Esophagus squamous epithelium (tissue), 5 donors: ENCODE data around the gene RSPH10B2. TPM values are rescaled to one million over a fixed set of nuclear protein-coding genes. Genes with fewer than 3 reads are reported as not detected.
"Not testable (repeated sequence)": the region's sequence is repeated elsewhere in the genome, so short reads cannot be mapped to it uniquely, and the experiment has no call there.

Experiments used
- DNase-seq: peaks from one replicate; lab custom pipeline; 2025; lab: John Stamatoyannopoulos, UW
- H3K27ac ChIP-seq, 4 donors: fragments of 200-600 bp; sonication (generic); one replicate each; pipeline ENCODE4 v1.5.1; 2016 to 2019; ENCODE audit warnings: mild to moderate bottlenecking in 1 of 4
- H3K27me3 ChIP-seq, 4 donors: fragments of 200-600 bp; sonication (generic); 1 replicate in 3 of 4; 2 replicates in 1 of 4; pipeline versions ENCODE4 v1.5.1 to v1.6.0; 2017 to 2021; ENCODE audit warnings: antibody characterized with exemption in 1 of 4
- H3K36me3 ChIP-seq, 3 donors: fragments of 200-600 bp; sonication (generic); one replicate each; pipeline ENCODE4 v1.5.1; 2016 to 2019
- H3K4me1 ChIP-seq, 3 donors: fragments of 200-600 bp; sonication (generic); one replicate each; pipeline ENCODE4 v1.5.1; 2017 to 2019
- H3K4me3 ChIP-seq, 4 donors: fragments of 200-600 bp; sonication (generic); 1 replicate in 3 of 4; 2 replicates in 1 of 4; pipeline ENCODE4 v1.5.1; 2016 to 2019; ENCODE audit warnings: mild to moderate bottlenecking in 2 of 4, moderate library complexity in 1 of 4
- H3K9me3 ChIP-seq, 3 donors: fragments of 200-600 bp; sonication (generic); one replicate each; pipeline ENCODE4 v1.5.1; 2016 to 2019
- WGBS, 2 donors: methylation state at CpG; one replicate each; pipeline ENCODE4 v1.1.5; 2018; 5-methylcytosine and 5-hydroxymethylcytosine counted together
- intact Hi-C: fragments of 100-400 bp; cut with DNase I; formaldehyde crosslinking; loops from one replicate; pipeline ENCODE4 v1.15.0; 2022
- total RNA-seq, 4 donors: library from RNA; depleted of rRNA; stranded (reverse); fragments of >200 nt; gene quantifications; one replicate each; pipeline ENCODE4 v1.1.0, GENCODE V29; 2016
- donor health status: DM: yes; HTN: yes; CAD: no.

RSPH10B2 gene
- total RNA-seq, 4 donors from 2014 or later, result not detected

GRCh38 chr7:6797218-6797617 is 43.3 kb downstream of the RSPH10B2 start:
- DNase-seq, H3K27me3 ChIP-seq, H3K9me3 ChIP-seq, intact Hi-C loops, H3K27ac ChIP-seq, H3K4me3 ChIP-seq, H3K4me1 ChIP-seq: not testable (repeated sequence)
- WGBS, 2 donors, result 60 to 76% methylated on average over 2 to 5 of the region's 5 CpGs
- peaks cover 0 to 10% (median 0%) of the 10 kb centered on the region in 3 donors for H3K36me3 ChIP-seq

- H3K27me3 ChIP-seq, intact Hi-C loops, DNase-seq, H3K9me3 ChIP-seq, H3K27ac ChIP-seq, H3K4me3 ChIP-seq, H3K4me1 ChIP-seq: not testable (repeated sequence)
- peaks cover 0 to 10% (median 0%) of the 10 kb centered on the region in 3 donors for H3K36me3 ChIP-seq
- no CpG with 5 or more reads among the region's 8 CpGs for WGBS, 2 donors
Measured at GRCh38 chr7:6798047-6798446, 44.1 kb downstream of the RSPH10B2 start.

GRCh38 chr7:6799887-6800286 is 46.0 kb downstream of the RSPH10B2 start:
- H3K27ac ChIP-seq, H3K4me1 ChIP-seq, H3K36me3 ChIP-seq, intact Hi-C loops, H3K4me3 ChIP-seq, DNase-seq, H3K9me3 ChIP-seq, H3K27me3 ChIP-seq: not testable (repeated sequence)
- no CpG with 5 or more reads among the region's 12 CpGs for WGBS, 2 donors

GRCh38 chr7:6800331-6800730 is 46.4 kb downstream of the RSPH10B2 start:
- not testable (repeated sequence) for DNase-seq
- whole genome bisulfite sequencing, 2 donors, result 80% methylated on average over 2 of the region's 2 CpGs; no CpG with 5 or more reads in 1 of the 2 donors

GRCh38 chr7:6807393-6807918 is 53.6 kb downstream of the RSPH10B2 start:
- H3K27ac ChIP-seq, H3K4me1 ChIP-seq, H3K9me3 ChIP-seq, DNase-seq, H3K27me3 ChIP-seq, intact Hi-C loops, H3K4me3 ChIP-seq: not testable (repeated sequence)
- WGBS, 2 donors, result 80 to 82% methylated on average over 1 to 4 of the region's 4 CpGs
- H3K36me3 ChIP-seq, result peaks cover 0 to 30% (median 0%) of the 10 kb centered on the region in 3 donors

More at GRCh38 chr7:6800331-6800730, 46.4 kb downstream of the RSPH10B2 start:
- H3K27ac ChIP-seq, H3K4me1 ChIP-seq, H3K9me3 ChIP-seq, H3K36me3 ChIP-seq, H3K4me3 ChIP-seq, intact Hi-C loops, H3K27me3 ChIP-seq: not testable (repeated sequence)

GRCh38 chr7:6807959-6808358 is 54.1 kb downstream of the RSPH10B2 start:
- H3K36me3 ChIP-seq, result peaks cover 0 to 34% (median 0%) of the 10 kb centered on the region in 3 donors
- intact Hi-C loops, H3K4me1 ChIP-seq, H3K9me3 ChIP-seq, H3K4me3 ChIP-seq, DNase-seq, H3K27me3 ChIP-seq, H3K27ac ChIP-seq: not testable (repeated sequence)
- no CpG with 5 or more reads among the region's 6 CpGs for WGBS, 2 donors

- H3K4me1 ChIP-seq, H3K4me3 ChIP-seq, H3K9me3 ChIP-seq, DNase-seq, H3K27me3 ChIP-seq, H3K27ac ChIP-seq, intact Hi-C loops: not testable (repeated sequence)
- H3K36me3 ChIP-seq, result peaks cover 0 to 72% (median 0%) of the 10 kb centered on the region in 3 donors
- WGBS, 2 donors, result 100% methylated on average over 1 of the region's 2 CpGs
Measured at GRCh38 chr7:6813011-6813410, 59.1 kb downstream of the RSPH10B2 start.

- H3K27ac ChIP-seq, H3K9me3 ChIP-seq, intact Hi-C loops, H3K4me3 ChIP-seq, H3K27me3 ChIP-seq, DNase-seq, H3K4me1 ChIP-seq: not testable (repeated sequence)
- peaks cover 0 to 82% (median 0%) of the 10 kb centered on the region in 3 donors for H3K36me3 ChIP-seq
- WGBS, 2 donors, result 92 to 93% methylated on average over 5 to 7 of the region's 7 CpGs
Measured at GRCh38 chr7:6815470-6815869, 61.6 kb downstream of the RSPH10B2 start.

- H3K27ac ChIP-seq, H3K4me1 ChIP-seq, H3K27me3 ChIP-seq, H3K9me3 ChIP-seq, intact Hi-C loops, DNase-seq, H3K4me3 ChIP-seq: not testable (repeated sequence)
- 84 to 91% methylated on average over 6 of the region's 6 CpGs for whole genome bisulfite sequencing, 2 donors
- peaks cover 0 to 63% (median 0%) of the 10 kb centered on the region in 3 donors for H3K36me3 ChIP-seq
Measured at GRCh38 chr7:6821622-6822021, 67.7 kb downstream of the RSPH10B2 start.

- intact Hi-C loops, DNase-seq, H3K9me3 ChIP-seq, H3K4me1 ChIP-seq: not testable (repeated sequence)
- no CpG with 5 or more reads among the region's 42 CpGs for WGBS, 2 donors
- peaks cover 0 to 15% (median 0%) of the 10 kb centered on the region in 4 donors for H3K27me3 ChIP-seq
- peak overlapping the region; percentile 30 to 73 (median 52) for H3K4me3 ChIP-seq
- H3K36me3 ChIP-seq, result peaks cover 0 to 27% (median 0%) of the 10 kb centered on the region in 3 donors
- peak overlapping the region in 1 of 4 donors; percentile 83 for H3K27ac ChIP-seq
Measured at GRCh38 chr7:6825236-6826125, 71.6 kb downstream of the RSPH10B2 start.

- Histone ChIP-seq H3K27ac (peak within 1 kb of the TSS; percentile 71 to 83 (median 78)), H3K27me3 (peaks cover 0 to 21% (median 0%) of the 10 kb centered on the region in 4 donors), H3K36me3 (peaks cover 0 to 21% (median 0%) of the 10 kb centered on the region in 3 donors), H3K4me3 (peak within 1 kb of the TSS; percentile 30 to 73 (median 52))
- WGBS, 2 donors, result 3 to 8% methylated on average over 6 to 11 of the region's 35 CpGs
- H3K9me3 ChIP-seq, intact Hi-C loops, DNase-seq, H3K4me1 ChIP-seq: not testable (repeated sequence)
Measured at GRCh38 chr7:6826151-6826550, 72.2 kb downstream of the RSPH10B2 start, which contains the start of gene CCZ1B. Gene CCZ1B (minus strand): TSS chr7:6826275. CDS start chr7:6826197, 78 bp downstream.

GRCh38 chr7:6827180-6827579 is 73.3 kb downstream of the RSPH10B2 start:
- H3K9me3 ChIP-seq, H3K4me3 ChIP-seq, H3K27ac ChIP-seq, intact Hi-C loops, H3K4me1 ChIP-seq, DNase-seq: not testable (repeated sequence)
- WGBS, 2 donors, result 81 to 88% methylated on average over 5 to 7 of the region's 12 CpGs
- H3K36me3 ChIP-seq, result peaks cover 0 to 10% (median 0%) of the 10 kb centered on the region in 3 donors
- peaks cover 0 to 29% (median 0%) of the 10 kb centered on the region in 4 donors for H3K27me3 ChIP-seq
